Lung (tissue), 12 donors: ENCODE measurements around the gene VWF. TPM values are rescaled to one million over a fixed set of nuclear protein-coding genes. Genes with fewer than 3 reads are reported as not detected.

Source experiments
- ATAC-seq: fragments of 200-7000 bp; cut with Tn5 transposase; one replicate; pipeline ENCODE4 v1.9.1; 2020; ENCODE audit warnings: moderate number of reproducible peaks; ENCODE audit not compliant: insufficient read depth, low FRiP score
- DNase-seq, 3 donors: peaks; one replicate each; pipeline ENCODE4 v3.0.0-alpha.2; 2013 to 2017
- H3K27ac ChIP-seq, 2 donors: one replicate each; pipeline ENCODE4 v1.5.1; 2013; ENCODE audit warnings: mild to moderate bottlenecking in 2 of 2, moderate library complexity in 2 of 2, control low read depth in 1 of 2, inconsistent platforms in 1 of 2, low read depth in 1 of 2, low read length in 1 of 2
- H3K27me3 ChIP-seq, 3 donors: one replicate each; pipeline ENCODE4 v1.5.1; 2013; ENCODE audit warnings: low read length in 2 of 3; ENCODE audit not compliant: control insufficient read depth in 3 of 3, insufficient read depth in 3 of 3
- H3K36me3 ChIP-seq, 4 donors: one replicate each; pipeline ENCODE4 v1.5.1; 2013; ENCODE audit warnings: low read length in 4 of 4, mild to moderate bottlenecking in 1 of 4, moderate library complexity in 1 of 4; ENCODE audit not compliant: control insufficient read depth in 4 of 4, insufficient read depth in 4 of 4
- H3K4me1 ChIP-seq, 5 donors: one replicate each; pipeline ENCODE4 v1.5.1; 2013; ENCODE audit warnings: low read length in 5 of 5, mild to moderate bottlenecking in 2 of 5, moderate library complexity in 1 of 5; ENCODE audit not compliant: control insufficient read depth in 5 of 5, insufficient read depth in 5 of 5
- H3K4me3 ChIP-seq: one replicate; pipeline ENCODE4 v1.5.1; 2013; ENCODE audit warnings: mild to moderate bottlenecking, control low read depth, moderate library complexity
- H3K9ac ChIP-seq, 2 donors: one replicate each; pipeline ENCODE4 v1.5.1; 2013; ENCODE audit warnings: low read length in 2 of 2, control low read depth in 1 of 2; ENCODE audit not compliant: insufficient read depth in 1 of 2
- H3K9me3 ChIP-seq, 4 donors: one replicate each; pipeline ENCODE4 v1.5.1; 2013; ENCODE audit warnings: low read length in 3 of 4, mild to moderate bottlenecking in 1 of 4, moderate library complexity in 1 of 4; ENCODE audit not compliant: control insufficient read depth in 4 of 4, insufficient read depth in 3 of 4
- WGBS, 2 donors: extraction: QIAGEN DNeasy Blood & Tissue Kit; methylation state at CpG; one replicate each; pipeline ENCODE4 v1.1.7; 2013; 5-methylcytosine and 5-hydroxymethylcytosine counted together
- polyA plus RNA-seq, 2 donors: library from polyadenylated mRNA; stranded (reverse); fragments of 200-250 nt; gene quantifications; one replicate each; pipeline ENCODE4 v1.2.1, GENCODE V29; 2013
- total RNA-seq, 2 donors: library from RNA; depleted of rRNA in 1 of 2; stranded (reverse); fragments of >200 nt in 1 of 2; gene quantifications; one replicate each; pipeline ENCODE4 v1.2.1, GENCODE V29; 2014 to 2021
- TF ChIP-seq, protein P1 (sequence below): IDR thresholded peaks from 2 replicates; pipeline ENCODE4 v1.5.1; 2012; ENCODE audit warnings: mild to moderate bottlenecking; ENCODE audit errors: control extremely low read depth, extremely low read depth
- donor health status: control.
- donor health status: control.
- donor health status: Bipolar disorder and iron deficiency.
- donor health status: healthy.
- donor health status: DM: yes; HTN: yes; CAD: no.

Gene VWF
- total and polyA plus RNA-seq, 4 donors: 65.6 to 285 (median 249) TPM

DNA sequence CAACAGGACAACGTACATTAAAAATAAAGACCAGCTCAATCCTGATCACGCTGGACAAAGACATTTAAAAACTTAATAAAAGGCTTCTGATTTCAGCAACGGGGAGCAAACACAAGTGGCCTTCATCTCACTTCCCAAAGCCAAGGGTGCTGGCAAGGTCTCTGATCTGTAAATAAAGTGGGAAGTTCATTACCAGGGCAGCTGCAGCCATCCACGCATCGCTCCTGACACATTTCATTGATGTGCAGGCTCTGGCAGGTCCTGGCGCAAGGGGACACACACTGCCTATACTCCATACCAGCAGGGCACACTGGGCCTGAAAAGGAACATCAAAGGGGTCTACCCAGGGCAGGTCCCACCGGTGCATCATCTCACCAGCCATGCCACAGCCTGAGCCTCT is 51.0 kb downstream of the VWF start:
- H3K9me3 ChIP-seq: no peaks in the 10 kb centered on the region
- H3K9ac ChIP-seq: no peak overlapping the region
- peaks cover 0 to 23% (median 0%) of the 10 kb centered on the region in 5 donors for H3K4me1 ChIP-seq
- no peak overlapping the region for H3K4me3 ChIP-seq
- TF ChIP-seq, protein P1, sequence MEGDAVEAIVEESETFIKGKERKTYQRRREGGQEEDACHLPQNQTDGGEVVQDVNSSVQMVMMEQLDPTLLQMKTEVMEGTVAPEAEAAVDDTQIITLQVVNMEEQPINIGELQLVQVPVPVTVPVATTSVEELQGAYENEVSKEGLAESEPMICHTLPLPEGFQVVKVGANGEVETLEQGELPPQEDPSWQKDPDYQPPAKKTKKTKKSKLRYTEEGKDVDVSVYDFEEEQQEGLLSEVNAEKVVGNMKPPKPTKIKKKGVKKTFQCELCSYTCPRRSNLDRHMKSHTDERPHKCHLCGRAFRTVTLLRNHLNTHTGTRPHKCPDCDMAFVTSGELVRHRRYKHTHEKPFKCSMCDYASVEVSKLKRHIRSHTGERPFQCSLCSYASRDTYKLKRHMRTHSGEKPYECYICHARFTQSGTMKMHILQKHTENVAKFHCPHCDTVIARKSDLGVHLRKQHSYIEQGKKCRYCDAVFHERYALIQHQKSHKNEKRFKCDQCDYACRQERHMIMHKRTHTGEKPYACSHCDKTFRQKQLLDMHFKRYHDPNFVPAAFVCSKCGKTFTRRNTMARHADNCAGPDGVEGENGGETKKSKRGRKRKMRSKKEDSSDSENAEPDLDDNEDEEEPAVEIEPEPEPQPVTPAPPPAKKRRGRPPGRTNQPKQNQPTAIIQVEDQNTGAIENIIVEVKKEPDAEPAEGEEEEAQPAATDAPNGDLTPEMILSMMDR: no peak
- H3K27ac ChIP-seq: peak overlapping the region in 1 of 2 donors; percentile 81
- ATAC-seq (no peak), DNase-seq (no peak)
- peaks cover 0 to 1% (median 0%) of the 10 kb centered on the region in 4 donors for H3K36me3 ChIP-seq
- WGBS, 2 donors: 73 to 81% methylated on average over 7 of the region's 7 CpGs
- peaks cover 0 to 4% (median 0%) of the 10 kb centered on the region in 3 donors for H3K27me3 ChIP-seq

DNA sequence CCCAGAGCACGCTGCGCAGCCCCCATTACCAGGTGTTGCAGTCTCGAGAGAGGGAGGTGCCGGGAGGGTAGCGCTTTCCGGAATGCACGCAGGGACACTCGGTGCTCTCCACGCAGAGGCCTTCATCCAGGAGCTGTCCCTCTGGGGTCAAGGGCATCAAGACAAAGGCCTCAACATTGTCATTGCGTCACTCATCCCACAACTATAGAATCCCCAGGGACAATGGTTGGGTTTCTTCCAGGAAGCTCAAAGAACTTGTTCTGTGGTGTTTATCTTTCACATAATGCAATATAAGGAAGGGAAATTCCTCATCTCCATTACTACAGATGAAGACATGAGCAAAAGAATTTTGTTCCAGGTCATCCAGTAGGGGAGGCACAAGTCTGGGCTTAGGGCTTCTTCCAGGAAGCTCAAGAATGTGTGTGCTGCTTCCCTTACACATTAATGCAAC is 52.1 kb downstream of the VWF start:
- DNase-seq: peak in 2 of 3 donors; percentile 46 to 63
- no peak for ATAC-seq

DNA sequence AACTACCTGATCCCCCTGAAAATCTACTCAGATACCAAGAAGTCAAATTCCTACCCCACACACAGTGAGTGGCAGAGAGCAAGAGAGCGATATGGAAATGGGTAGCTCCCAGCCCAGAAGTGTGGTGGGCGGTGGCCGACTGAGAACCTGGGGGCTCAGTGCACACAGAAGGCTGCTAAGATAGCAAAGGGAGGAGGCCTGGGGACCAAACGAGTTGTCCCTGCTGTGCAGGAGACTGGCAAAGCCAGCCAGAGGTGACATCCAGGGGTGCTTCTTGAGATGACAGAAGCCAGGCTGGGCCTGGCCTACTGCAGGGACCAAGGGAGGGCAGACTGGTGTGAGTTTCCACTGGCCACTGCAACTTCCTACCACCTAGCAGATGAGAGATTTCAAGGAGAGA is 52.9 kb downstream of the VWF start:
- WGBS, 2 donors: 91 to 93% methylated on average over 4 of the region's 4 CpGs
- Histone ChIP-seq H3K4me3 (no peak overlapping the region), H3K4me1 (peaks cover 0 to 19% (median 0%) of the 10 kb centered on the region in 5 donors), H3K9me3 (no peaks in the 10 kb centered on the region), H3K27me3 (peaks cover 0 to 4% (median 0%) of the 10 kb centered on the region in 3 donors), H3K36me3 (peaks cover 0 to 1% (median 0%) of the 10 kb centered on the region in 4 donors), H3K27ac (peak overlapping the region in 1 of 2 donors; percentile 74), H3K9ac (no peak overlapping the region)
- TF ChIP-seq, protein P1: no peak
- ATAC-seq: no peak
- no peak for DNase-seq

More for the DNA sequence above, 52.1 kb downstream of the VWF start:
- Histone ChIP-seq H3K27ac (peak overlapping the region in 1 of 2 donors; percentile 74), H3K4me3 (no peak overlapping the region), H3K4me1 (peaks cover 0 to 20% (median 0%) of the 10 kb centered on the region in 5 donors), H3K9me3 (no peaks in the 10 kb centered on the region), H3K27me3 (peaks cover 0 to 4% (median 0%) of the 10 kb centered on the region in 3 donors), H3K36me3 (peaks cover 0 to 1% (median 0%) of the 10 kb centered on the region in 4 donors), H3K9ac (no peak overlapping the region)
- TF ChIP-seq, protein P1: no peak
- 79 to 91% methylated on average over 10 of the region's 10 CpGs for WGBS, 2 donors
